NCI-H82 (cell line): ENCODE measurements around the gene WNT9A.
"Not testable (repeated sequence)": the region's sequence is repeated elsewhere in the genome, so short reads cannot be mapped to it uniquely, and the experiment has no call there.

ENCODE experiments used
- DNase-seq: peaks from one replicate; lab custom pipeline; 2025; lab: John Stamatoyannopoulos, UW

Gene WNT9A, protein sequence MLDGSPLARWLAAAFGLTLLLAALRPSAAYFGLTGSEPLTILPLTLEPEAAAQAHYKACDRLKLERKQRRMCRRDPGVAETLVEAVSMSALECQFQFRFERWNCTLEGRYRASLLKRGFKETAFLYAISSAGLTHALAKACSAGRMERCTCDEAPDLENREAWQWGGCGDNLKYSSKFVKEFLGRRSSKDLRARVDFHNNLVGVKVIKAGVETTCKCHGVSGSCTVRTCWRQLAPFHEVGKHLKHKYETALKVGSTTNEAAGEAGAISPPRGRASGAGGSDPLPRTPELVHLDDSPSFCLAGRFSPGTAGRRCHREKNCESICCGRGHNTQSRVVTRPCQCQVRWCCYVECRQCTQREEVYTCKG

DNA sequence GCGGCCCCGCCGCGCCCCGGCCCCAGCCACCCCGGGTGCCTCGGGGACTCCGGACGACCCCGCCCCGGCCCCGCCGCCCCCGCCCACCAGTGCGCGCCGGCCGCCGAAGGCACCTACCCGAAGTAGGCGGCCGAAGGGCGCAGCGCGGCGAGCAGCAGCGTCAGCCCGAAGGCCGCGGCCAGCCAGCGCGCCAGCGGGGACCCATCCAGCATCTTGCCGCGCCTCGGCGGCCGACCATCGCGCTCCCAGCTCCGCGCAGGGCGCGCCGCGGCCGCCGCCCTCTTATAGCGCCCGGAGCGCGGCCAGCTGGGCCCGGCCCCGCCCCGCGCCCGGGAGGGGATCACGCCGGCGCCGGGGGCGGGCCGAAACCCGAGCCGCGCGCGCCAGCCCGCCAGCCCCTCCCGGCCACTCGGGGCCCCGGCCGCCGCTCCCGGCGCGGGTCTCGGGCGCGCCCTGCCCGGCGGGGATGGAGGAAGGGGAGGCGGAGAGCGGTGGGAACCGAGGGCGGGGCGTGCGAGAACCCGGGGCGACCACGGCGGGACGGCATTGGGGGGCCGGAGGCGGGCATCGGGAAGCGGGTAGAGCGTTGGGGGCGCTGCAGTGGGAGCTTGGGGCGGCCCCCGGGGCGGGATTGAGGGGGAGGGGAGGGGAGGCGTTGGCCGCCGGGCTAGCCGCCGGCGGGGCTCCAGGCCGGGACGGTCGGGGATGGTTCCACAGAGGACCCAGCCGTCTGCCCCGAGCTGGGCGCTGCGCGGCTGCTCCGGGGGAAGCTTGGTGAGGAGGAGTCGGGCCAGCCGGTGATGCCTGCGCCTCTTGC, at the start of gene WNT9A:
TSS of gene WNT9A (minus strand) at position 257 of the 817 bp plus-strand sequence. CDS start at position 212, 45 bp downstream.
- peak; percentile 84 for DNase-seq

GRCh38 chr1:227996187-227996950, 48.6 kb upstream of the WNT9A start:
- DNase-seq, result no peak

- no peak for DNase-seq
These were observed 47.0 kb upstream of the WNT9A start for GRCh38 chr1:227994632-227995300.

DNA sequence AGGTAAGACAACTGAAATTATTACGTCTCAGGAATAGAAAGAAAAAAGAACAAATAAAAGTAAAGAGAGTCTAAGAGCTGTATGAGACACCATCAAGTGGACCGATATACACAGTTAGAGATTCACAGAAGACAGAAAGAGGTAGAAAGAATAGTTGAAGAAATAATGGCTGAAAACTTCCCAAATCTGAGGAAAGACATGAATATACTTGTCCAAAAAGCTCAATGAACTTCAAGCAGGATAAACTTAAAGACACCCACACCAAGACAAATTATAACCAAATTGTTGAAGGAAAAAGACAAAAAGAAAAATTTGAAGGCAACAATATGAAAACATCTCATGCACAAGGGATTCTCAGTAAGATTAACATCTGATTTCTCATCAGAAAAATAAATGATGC, 39.4 kb upstream of the WNT9A start:
- DNase-seq, result no peak

DNA sequence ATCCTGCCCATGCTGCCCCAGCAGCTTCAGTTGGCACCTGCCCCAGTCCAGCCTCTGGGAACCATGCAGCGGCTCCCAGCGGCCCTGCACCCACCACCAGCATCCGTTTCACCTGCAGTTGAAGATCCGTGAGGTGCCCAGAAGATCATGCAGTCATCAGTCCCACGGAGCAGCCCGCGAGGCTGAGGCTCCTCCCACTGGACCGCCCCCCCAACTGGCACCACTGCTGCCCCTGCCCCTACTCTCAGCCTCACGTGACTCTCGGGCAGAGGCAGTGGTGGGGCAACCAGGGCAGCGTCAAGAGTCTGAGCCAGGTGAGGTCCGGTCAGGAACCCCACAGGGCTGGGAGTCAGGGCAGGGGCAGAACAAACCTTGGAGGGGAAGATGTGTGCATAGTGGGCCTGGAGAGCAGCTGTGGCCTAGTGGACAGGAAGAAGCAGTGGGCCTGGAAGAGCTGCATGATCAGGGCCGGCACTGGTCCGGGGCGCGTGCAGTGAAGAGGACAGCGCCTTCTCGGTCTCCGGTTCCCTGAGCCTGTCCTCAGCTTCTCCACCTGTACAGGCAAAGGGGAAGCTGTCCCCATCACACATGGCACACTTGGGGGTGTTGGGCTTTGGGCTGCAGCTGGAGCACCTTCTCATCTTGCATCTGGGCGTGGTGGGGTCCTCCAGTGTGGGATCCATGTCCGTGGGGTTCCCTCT, 28.0 kb upstream of the WNT9A start:
- not testable (repeated sequence) for DNase-seq

- not testable (repeated sequence) for DNase-seq
These were observed 26.1 kb upstream of the WNT9A start for GRCh38 chr1:227973724-227974288.

DNA sequence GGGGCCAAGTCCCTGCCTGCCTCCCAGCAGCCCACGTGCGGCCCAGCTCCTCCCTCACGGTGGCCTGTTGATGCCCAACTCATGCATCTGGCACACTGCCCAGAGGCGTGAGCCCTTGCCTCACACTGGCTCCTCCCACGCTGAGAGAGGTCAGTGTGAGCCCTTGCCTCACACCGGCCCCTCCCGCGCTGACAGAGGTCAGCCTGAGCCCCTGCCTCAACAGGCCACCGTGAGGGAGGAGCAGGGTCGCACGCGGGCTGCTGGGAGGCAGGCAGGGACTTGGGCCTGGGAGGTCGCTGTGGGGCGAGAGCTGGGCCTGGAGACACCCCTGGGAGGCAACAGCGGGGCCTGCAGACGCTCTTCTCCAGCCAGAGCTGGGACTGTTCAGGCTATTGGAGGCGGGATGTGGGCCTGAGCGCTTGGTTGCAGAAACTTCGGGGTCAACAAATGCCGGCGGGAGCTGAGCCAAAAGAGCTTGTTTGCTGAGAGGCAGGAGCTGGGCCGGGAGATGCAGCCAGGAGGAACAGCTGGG, 25.2 kb upstream of the WNT9A start:
- DNase-seq, result not testable (repeated sequence)

DNA sequence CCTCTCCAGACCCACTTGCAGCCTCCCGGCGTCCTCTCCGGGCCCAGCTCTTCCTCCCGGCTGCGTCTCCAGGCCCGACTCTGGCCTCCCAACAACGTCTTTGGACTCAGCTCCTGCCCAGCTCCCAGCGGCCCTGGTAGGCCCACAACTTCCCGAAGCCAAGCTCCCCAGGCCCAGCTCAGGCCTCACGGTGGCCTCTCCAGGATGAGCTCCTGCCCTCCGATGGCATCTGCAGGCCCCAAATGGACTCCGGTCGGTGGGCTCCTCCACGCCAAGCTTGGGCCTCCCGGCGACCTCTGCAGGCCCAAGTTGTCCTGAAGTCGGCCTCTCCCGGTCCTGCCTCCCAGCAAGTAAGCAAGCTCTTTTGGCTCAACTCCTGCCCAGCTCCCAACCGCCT, 24.5 kb upstream of the WNT9A start:
- not testable (repeated sequence) for DNase-seq

- not testable (repeated sequence) for DNase-seq
These were observed 24.0 kb upstream of the WNT9A start for GRCh38 chr1:227971643-227972282.

GRCh38 chr1:227971216-227971615, 23.5 kb upstream of the WNT9A start:
- DNase-seq, result not testable (repeated sequence)

DNA sequence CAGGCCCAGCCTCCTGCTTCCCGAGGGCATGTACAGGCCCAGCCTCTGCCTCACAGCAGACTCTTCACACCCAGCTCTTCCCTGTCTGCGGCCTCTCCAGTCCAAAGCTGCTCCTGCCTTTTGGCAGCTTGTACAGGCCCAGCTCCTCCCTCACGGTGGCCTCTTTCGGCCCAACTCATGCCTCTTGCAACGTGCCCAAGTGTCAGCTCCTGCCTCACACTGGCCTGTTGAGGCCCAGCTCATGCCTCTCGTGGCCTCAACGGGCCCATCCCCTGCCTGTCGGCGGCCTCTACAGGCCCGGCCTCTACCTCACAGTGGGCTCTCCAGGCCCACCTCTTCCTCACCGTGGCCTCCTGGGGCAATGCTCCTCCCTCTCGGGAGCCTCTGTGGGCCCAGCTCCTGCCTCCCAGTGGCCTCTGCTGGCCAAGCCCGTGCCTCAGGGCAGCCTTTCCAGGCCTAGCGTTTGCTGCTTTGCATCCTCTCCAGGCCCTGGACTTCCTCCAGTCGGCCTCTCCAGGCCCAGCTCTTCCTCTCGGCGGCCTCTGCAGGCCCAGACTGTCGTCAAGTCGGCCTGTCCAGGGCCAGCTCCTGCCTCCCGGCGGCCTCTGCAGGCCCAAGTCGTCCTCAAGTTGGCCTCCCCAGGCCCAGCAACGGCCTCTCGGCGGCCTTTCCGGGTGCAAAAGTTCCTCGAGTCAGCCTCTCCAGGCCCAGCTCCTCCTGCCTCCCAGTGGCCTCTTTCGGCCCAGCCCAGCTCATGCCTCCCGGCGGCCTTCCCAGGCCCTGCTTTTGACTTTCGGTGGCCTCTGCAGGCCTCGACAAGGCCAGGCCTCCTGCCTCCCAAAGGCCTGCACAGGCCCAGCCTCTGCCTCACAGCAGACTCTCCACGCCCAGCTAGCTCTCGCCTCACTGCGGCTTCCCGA, 22.6 kb upstream of the WNT9A start:
- not testable (repeated sequence) for DNase-seq

DNA sequence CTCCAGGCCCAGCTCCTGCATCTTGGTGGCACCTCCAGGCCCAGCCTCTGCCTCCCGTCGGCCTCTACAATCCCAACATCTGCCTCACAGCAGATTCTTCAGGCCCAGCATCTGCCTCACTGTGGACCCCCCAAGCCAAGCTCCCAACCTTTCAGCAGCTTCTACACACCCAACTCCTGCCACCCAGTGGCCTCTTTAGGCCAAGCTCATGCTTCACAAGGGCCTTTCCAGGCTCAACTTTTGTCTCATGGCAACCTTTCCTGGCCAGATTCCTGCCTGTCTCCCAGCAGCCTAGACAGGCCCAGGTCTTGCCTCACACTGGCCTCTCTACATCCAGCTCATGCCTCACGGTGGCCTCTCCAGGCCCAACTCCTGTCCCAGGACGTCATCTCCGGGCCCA, 20.1 kb upstream of the WNT9A start:
- DNase-seq, result not testable (repeated sequence)

DNA sequence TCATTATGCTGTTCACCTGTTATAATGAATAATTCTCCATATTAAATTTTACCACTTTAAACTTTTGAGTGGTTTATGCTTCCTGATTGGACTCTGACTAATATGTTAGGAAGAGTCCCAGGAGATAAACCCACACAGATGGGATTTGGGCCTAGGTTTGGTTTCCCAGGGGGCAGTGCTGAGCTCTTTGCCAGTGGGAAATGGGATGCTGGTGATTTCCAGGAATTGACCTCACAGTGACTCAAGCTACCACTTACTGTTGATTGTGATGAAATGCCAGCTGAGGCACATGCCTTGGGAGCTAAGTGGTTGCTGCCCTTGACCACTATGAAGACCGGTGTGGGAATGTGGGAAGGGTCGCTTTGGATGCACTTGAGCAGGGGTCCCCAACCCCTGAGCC, 19.0 kb upstream of the WNT9A start:
- not testable (repeated sequence) for DNase-seq

DNA sequence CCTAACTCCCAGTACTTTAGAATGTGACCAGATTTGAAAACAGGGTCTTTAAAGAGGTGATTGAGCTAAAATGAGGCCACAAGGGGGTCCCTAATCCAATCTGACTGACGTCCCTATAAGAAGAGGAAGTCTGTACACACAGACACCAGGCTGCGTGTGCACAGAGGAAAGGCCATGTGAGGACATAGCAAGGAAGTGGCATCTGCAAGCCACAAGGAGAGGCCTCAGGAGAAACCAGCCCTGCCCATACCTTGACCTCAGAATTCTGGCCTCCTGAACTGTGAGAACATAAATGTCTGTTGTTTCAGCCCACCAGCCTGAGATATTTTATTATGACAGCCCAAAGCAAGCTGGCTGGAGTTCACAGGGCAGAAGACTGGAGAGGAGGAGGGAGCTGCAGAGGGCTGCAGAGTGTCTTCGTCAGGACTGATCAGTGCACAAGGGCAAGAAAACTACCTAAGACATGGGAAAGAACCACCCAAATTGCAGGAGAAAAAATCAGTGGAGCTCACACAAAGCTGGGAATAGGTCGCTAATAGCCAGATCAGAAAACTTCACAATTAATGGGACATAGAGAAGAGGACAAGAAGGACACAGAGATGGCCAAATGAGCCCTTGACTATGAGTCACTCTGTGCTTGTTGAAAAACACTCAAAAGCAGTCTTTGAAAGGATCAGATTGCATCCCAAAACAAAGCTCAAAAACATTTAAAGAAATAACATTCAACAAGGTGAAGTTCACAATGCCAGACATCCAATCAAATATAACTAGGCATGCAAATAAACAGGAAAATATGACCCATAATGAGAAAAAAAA, 14.1 kb upstream of the WNT9A start:
- peak; percentile 57 for DNase-seq

- no peak for DNase-seq
These were observed 11.7 kb upstream of the WNT9A start for GRCh38 chr1:227959325-227959860.

DNA sequence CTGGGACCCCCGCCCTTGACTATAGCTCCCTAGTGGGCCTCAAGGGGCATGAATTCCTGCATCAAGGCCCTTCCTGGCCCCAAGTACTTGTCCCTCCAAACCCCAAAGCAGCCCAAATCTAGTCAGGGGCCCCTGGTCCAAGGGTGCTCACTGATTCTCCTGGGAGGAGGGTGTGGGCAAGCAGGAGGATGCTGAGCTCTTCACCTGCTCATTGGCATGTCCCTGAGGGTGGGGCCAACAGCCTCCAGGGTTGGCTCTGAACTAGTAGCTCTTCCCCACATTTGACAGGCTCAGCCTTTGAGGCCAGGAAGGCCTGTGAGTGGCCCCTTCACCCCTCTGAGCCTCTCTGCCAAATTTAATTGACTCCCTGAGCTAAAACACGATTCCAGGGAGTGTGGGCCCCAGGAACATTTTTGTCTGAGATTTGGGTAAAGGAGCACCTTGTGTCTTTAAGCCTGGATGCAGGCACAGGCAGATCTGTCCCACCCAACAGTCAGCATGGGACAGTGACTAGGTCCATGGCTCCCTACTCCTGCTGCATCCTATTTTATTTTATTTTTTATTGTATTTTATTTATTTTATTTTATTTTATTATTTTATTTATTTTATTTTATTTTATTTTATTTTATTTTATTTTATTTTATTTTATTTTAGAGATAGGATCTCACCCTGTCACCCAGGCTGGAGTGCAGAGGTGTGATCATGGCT, 11.0 kb upstream of the WNT9A start:
- DNase-seq, result no peak

- DNase-seq, result no peak
These were observed 8.1 kb upstream of the WNT9A start for GRCh38 chr1:227955808-227956207.
